ENCODE data around the gene EXD3. TPM values are rescaled to one million over a fixed set of nuclear protein-coding genes. Genes with fewer than 3 reads are reported as not detected.

The EXD3 gene
- total and polyA plus RNA-seq, 2 donors from 2014 or later, result 18.9 to 44.5 TPM

DNA sequence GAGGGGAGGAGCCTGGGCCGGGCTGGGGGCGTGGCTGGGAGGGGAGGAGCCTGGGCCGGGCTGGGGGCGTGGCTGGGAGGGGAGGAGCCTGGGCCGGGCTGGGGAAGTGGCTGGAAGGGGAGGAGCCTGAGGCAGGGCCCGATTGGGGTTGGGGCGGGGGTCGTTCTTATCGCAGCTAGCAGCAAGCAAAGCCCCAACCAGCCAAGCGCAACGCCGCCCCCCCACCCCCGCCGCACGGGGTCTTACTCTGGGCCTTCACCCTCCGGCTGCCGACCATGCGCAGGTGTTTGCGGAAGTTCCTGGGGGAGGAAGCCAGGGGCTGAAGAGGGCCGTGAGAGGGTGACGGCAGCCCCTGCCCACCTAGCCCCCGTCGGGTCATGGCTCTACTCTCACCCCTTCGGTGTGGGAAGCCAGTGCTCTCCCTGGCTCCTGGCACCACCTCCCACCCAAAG is 31.2 kb upstream of the EXD3 start:
- no peak for FAIRE-seq
- TF ChIP-seq, protein P1, sequence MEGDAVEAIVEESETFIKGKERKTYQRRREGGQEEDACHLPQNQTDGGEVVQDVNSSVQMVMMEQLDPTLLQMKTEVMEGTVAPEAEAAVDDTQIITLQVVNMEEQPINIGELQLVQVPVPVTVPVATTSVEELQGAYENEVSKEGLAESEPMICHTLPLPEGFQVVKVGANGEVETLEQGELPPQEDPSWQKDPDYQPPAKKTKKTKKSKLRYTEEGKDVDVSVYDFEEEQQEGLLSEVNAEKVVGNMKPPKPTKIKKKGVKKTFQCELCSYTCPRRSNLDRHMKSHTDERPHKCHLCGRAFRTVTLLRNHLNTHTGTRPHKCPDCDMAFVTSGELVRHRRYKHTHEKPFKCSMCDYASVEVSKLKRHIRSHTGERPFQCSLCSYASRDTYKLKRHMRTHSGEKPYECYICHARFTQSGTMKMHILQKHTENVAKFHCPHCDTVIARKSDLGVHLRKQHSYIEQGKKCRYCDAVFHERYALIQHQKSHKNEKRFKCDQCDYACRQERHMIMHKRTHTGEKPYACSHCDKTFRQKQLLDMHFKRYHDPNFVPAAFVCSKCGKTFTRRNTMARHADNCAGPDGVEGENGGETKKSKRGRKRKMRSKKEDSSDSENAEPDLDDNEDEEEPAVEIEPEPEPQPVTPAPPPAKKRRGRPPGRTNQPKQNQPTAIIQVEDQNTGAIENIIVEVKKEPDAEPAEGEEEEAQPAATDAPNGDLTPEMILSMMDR (IDR thresholded peaks at IDR 0.05; ENCODE audit: borderline replicate concordance, extremely low read depth, insufficient read depth), result no peak
- peaks cover 0 to 22% (median 7%) of the 10 kb centered on the region in 3 donors for H3K4me1 ChIP-seq (ENCODE audit: control insufficient read depth in 2 of 3, insufficient read depth in 2 of 3, low read depth in 1 of 3, low read length in 3 of 3)
- H3K4me3 ChIP-seq (ENCODE audit: low read length in 3 of 3), result peak overlapping the region in 2 of 3 donors; percentile 46 to 50
- no peak overlapping the region for H3K9ac ChIP-seq (ENCODE audit: low read length in 3 of 3)
- H3K27me3 ChIP-seq (ENCODE audit: control insufficient read depth, insufficient read depth, low read length), result no peaks in the 10 kb centered on the region
- peak overlapping the region in 1 of 2 donors; percentile 47 for H3K27ac ChIP-seq (ENCODE audit: low read depth in 2 of 2, low read length in 2 of 2)
- H3K9me3 ChIP-seq (ENCODE audit: control insufficient read depth in 2 of 3, insufficient read depth in 1 of 3, low read length in 3 of 3), result no peaks in the 10 kb centered on the region
- DNase-seq, result peak; percentile 51 to 95 (median 65)
- intact Hi-C loops (cut with DNase I), result no loop called here
- no peaks in the 10 kb centered on the region for H3K36me3 ChIP-seq (ENCODE audit: control insufficient read depth in 2 of 3, insufficient read depth in 3 of 3, low read length in 3 of 3)

DNA sequence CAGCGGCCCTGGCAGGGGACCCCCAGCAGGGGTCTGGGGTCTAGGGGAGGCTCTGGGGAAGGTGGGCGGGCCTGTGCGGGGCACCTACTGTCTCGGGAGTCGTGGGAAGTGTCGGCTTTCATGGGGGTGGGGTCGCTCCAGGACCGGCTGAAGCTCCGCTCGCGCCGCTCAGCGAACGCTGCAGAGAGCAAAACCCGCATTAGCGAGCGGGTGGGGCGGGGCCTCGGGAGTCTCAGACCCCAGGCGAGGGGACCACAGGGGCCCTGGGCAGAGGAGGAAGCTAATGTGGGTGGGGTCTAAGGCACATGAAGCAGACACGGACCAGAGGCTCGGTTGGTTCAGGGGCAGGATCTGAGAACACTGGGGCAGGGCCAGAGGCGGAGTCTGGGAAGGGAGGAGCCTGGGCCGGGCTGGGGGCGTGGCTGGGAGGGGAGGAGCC is 30.7 kb upstream of the EXD3 start:
- intact Hi-C loops (cut with DNase I), result no loop called here
- FAIRE-seq, result no peak
- no peaks in the 10 kb centered on the region for H3K27me3 ChIP-seq (ENCODE audit: control insufficient read depth, insufficient read depth, low read length)
- no peaks in the 10 kb centered on the region for H3K9me3 ChIP-seq (ENCODE audit: control insufficient read depth in 2 of 3, insufficient read depth in 1 of 3, low read length in 3 of 3)
- H3K4me3 ChIP-seq (ENCODE audit: low read length in 3 of 3), result peak overlapping the region in 1 of 3 donors; percentile 11
- no peaks in the 10 kb centered on the region for H3K36me3 ChIP-seq (ENCODE audit: control insufficient read depth in 2 of 3, insufficient read depth in 3 of 3, low read length in 3 of 3)
- H3K9ac ChIP-seq (ENCODE audit: low read length in 3 of 3), result no peak overlapping the region
- TF ChIP-seq, protein P1 (IDR thresholded peaks at IDR 0.05; ENCODE audit: borderline replicate concordance, extremely low read depth, insufficient read depth), result no peak
- DNase-seq, result peak; percentile 85 to 95 (median 90)
- H3K4me1 ChIP-seq (ENCODE audit: control insufficient read depth in 2 of 3, insufficient read depth in 2 of 3, low read depth in 1 of 3, low read length in 3 of 3), result peaks cover 0 to 22% (median 7%) of the 10 kb centered on the region in 3 donors
- H3K27ac ChIP-seq (ENCODE audit: low read depth in 2 of 2, low read length in 2 of 2), result no peak overlapping the region

DNA sequence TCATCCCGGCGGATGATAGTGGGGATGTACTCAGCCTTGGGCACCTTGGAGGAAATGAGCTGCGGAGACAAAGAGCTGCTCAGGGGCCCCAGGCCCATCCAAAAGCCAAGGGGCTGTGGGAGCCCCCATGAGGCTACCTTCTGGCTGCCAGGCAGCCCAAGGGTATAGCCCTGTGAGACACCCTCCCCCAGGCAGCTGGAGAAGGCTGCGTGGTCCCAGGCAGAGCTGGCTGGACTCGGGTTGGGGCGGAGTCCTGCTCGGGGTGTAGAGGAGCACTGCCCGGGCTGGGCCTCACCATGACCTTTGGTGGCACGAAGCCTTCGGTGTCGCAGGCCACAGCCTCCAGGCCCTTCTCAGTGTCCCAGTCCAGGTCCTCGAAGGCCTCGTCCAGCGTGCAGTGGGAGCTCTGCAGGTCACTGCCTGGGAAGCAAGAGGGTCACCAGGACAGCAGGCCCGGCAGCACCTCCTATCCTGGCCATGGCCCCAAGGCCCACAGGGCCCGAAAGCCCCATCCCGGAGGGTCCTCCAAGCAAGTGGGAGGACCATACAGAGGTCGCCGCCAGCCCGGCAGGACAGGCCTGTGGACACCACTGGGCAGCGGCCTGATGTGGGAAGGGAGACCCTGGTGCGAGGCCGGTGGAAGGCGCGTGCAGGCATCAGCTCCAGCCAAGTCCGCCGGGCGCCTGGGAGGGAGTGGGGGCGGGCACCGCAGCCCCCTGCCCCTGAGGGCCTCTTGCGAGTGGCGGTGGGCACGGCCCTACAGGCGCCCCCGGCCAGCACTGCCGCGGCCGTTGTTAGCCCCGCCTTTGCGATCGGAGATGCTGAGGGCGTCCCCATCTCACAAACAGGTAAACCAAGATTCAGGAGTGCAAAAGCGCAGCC is 30.0 kb upstream of the EXD3 start:
- DNase-seq (peak in 1 of 5 donors; percentile 89), FAIRE-seq (no peak)
- TF ChIP-seq, protein P1 (IDR thresholded peaks at IDR 0.05; ENCODE audit: borderline replicate concordance, extremely low read depth, insufficient read depth), result no peak

More for the DNA sequence above, 30.0 kb upstream of the EXD3 start:
- intact Hi-C loops (cut with DNase I), result no loop called here
- H3K4me1 ChIP-seq (ENCODE audit: control insufficient read depth in 2 of 3, insufficient read depth in 2 of 3, low read depth in 1 of 3, low read length in 3 of 3), result peaks cover 0 to 17% (median 7%) of the 10 kb centered on the region in 3 donors
- no peak overlapping the region for H3K9ac ChIP-seq (ENCODE audit: low read length in 3 of 3)
- no peak overlapping the region for H3K4me3 ChIP-seq (ENCODE audit: low read length in 3 of 3)
- H3K9me3 ChIP-seq (ENCODE audit: control insufficient read depth in 2 of 3, insufficient read depth in 1 of 3, low read length in 3 of 3), result no peaks in the 10 kb centered on the region
- H3K27ac ChIP-seq (ENCODE audit: low read depth in 2 of 2, low read length in 2 of 2), result no peak overlapping the region
- no peaks in the 10 kb centered on the region for H3K27me3 ChIP-seq (ENCODE audit: control insufficient read depth, insufficient read depth, low read length)
- no peaks in the 10 kb centered on the region for H3K36me3 ChIP-seq (ENCODE audit: control insufficient read depth in 2 of 3, insufficient read depth in 3 of 3, low read length in 3 of 3)
